RKO (cell line): Measurements from ENCODE around the gene CNTNAP2.

Experiments
- DNase-seq: peaks from one replicate; pipeline ENCODE4 v3.0.0-alpha.2; 2016; ENCODE audit warnings: low spot score

The CNTNAP2 gene

GRCh38 chr7:147015999-147016398 is 899.4 kb downstream of the CNTNAP2 start:
- no peak for DNase-seq

GRCh38 chr7:147022056-147022455 is 905.5 kb downstream of the CNTNAP2 start:
- peak; percentile 64 for DNase-seq

- no peak for DNase-seq
Measured at GRCh38 chr7:147023440-147023839, 906.8 kb downstream of the CNTNAP2 start.

- no peak for DNase-seq
Measured at GRCh38 chr7:147029953-147030352, 913.4 kb downstream of the CNTNAP2 start.

- no peak for DNase-seq
Measured at GRCh38 chr7:147033641-147034040, 917.0 kb downstream of the CNTNAP2 start.

- DNase-seq: no peak
Measured at GRCh38 chr7:147041438-147041837, 924.8 kb downstream of the CNTNAP2 start.

GRCh38 chr7:147044941-147045340 is 928.3 kb downstream of the CNTNAP2 start:
- DNase-seq: no peak

GRCh38 chr7:147047696-147048095 is 931.1 kb downstream of the CNTNAP2 start:
- no peak for DNase-seq

- no peak for DNase-seq
Measured at GRCh38 chr7:147048864-147049263, 932.3 kb downstream of the CNTNAP2 start.

GRCh38 chr7:147052818-147053217 is 936.2 kb downstream of the CNTNAP2 start:
- no peak for DNase-seq

- DNase-seq: no peak
Measured at GRCh38 chr7:147053746-147054145, 937.1 kb downstream of the CNTNAP2 start.

- no peak for DNase-seq
Measured at GRCh38 chr7:147060070-147060469, 943.5 kb downstream of the CNTNAP2 start.

- no peak for DNase-seq
Measured at GRCh38 chr7:147062897-147063296, 946.3 kb downstream of the CNTNAP2 start.

- no peak for DNase-seq
Measured at GRCh38 chr7:147068842-147069241, 952.2 kb downstream of the CNTNAP2 start.

GRCh38 chr7:147069771-147070170 is 953.2 kb downstream of the CNTNAP2 start:
- DNase-seq: no peak

- no peak for DNase-seq
Measured at GRCh38 chr7:147070886-147071285, 954.3 kb downstream of the CNTNAP2 start.

GRCh38 chr7:147071536-147071935 is 954.9 kb downstream of the CNTNAP2 start:
- no peak for DNase-seq

- DNase-seq: no peak
Measured at GRCh38 chr7:147078312-147078711, 961.7 kb downstream of the CNTNAP2 start.

- no peak for DNase-seq
Measured at GRCh38 chr7:147079083-147079482, 962.5 kb downstream of the CNTNAP2 start.

- no peak for DNase-seq
Measured at GRCh38 chr7:147079921-147080420, 963.4 kb downstream of the CNTNAP2 start.

- no peak for DNase-seq
Measured at GRCh38 chr7:147081117-147081516, 964.5 kb downstream of the CNTNAP2 start.

- no peak for DNase-seq
Measured at GRCh38 chr7:147089051-147089461, 972.5 kb downstream of the CNTNAP2 start.

GRCh38 chr7:147089608-147090007 is 973.0 kb downstream of the CNTNAP2 start:
- DNase-seq: no peak

GRCh38 chr7:147096629-147097028 is 980.0 kb downstream of the CNTNAP2 start:
- DNase-seq: no peak

- no peak for DNase-seq
Measured at GRCh38 chr7:147103224-147103623, 986.6 kb downstream of the CNTNAP2 start.
